ENCODE measurements around the gene CLDN2.

GRCh38 chrX:106889468-106889867, 30.7 kb upstream of the CLDN2 start:
- TF ChIP-seq CTCF (IDR thresholded peaks at IDR 0.05) (no peak), POLR2AphosphoS5 (IDR thresholded peaks at IDR 0.05) (no peak)
